ENCODE measurements around the gene NFYA.

NFYA gene

DNA sequence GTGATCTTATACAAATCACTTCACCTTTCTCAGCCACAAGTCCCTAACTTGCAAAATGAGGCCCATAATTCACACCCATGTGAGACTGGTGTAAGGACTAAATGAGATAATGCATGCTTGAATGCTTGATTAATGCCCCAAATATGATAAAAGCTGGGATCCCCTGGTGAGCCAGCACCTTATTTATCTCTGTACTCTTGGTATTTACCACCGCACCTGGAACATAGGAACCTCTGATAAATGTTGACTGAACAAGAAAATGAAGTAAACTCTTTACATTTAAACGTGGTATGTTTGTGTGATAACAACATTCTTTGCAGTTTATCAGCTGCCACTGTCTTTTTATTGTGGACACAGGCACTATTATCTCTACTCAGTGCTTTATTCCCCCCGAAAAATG, 22.2 kb upstream of the NFYA start:
- no peak for DNase-seq (ENCODE audit: low read depth, low spot score)
- TF ChIP-seq, protein P1, sequence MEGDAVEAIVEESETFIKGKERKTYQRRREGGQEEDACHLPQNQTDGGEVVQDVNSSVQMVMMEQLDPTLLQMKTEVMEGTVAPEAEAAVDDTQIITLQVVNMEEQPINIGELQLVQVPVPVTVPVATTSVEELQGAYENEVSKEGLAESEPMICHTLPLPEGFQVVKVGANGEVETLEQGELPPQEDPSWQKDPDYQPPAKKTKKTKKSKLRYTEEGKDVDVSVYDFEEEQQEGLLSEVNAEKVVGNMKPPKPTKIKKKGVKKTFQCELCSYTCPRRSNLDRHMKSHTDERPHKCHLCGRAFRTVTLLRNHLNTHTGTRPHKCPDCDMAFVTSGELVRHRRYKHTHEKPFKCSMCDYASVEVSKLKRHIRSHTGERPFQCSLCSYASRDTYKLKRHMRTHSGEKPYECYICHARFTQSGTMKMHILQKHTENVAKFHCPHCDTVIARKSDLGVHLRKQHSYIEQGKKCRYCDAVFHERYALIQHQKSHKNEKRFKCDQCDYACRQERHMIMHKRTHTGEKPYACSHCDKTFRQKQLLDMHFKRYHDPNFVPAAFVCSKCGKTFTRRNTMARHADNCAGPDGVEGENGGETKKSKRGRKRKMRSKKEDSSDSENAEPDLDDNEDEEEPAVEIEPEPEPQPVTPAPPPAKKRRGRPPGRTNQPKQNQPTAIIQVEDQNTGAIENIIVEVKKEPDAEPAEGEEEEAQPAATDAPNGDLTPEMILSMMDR (IDR thresholded peaks at IDR 0.05; ENCODE audit: low read depth, low read length): no peak
- H3K4me3 ChIP-seq (ENCODE audit: low read depth, low read length): no peak overlapping the region
- in situ Hi-C loops (cut with HindIII; ENCODE audit: low sequenced_read_pairs): no loop called here

DNA sequence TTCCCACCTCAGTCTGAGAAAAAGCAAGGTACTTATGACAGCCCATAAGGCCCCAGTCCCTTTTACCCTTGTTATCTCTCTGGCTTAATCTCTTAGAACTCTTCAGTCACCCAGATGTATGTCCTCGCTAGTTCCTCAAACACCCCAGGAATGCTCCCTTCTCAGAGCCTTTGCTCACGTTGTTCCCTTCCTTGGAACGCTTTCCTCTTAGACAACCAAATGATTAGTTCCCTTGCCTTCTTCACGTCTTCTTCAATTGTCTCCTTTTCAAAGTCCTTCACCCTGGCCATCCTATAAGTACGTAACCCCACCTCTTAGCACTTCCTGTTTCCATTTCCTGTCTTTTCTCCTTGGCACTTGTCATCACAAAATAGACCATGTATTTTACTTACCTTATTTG, 20.9 kb upstream of the NFYA start:
- no peak for DNase-seq (ENCODE audit: low read depth, low spot score)
- in situ Hi-C loops (cut with HindIII; ENCODE audit: low sequenced_read_pairs): no loop called here
- H3K4me3 ChIP-seq (ENCODE audit: low read depth, low read length): no peak overlapping the region
- TF ChIP-seq, protein P1 (IDR thresholded peaks at IDR 0.05; ENCODE audit: low read depth, low read length): no peak

DNA sequence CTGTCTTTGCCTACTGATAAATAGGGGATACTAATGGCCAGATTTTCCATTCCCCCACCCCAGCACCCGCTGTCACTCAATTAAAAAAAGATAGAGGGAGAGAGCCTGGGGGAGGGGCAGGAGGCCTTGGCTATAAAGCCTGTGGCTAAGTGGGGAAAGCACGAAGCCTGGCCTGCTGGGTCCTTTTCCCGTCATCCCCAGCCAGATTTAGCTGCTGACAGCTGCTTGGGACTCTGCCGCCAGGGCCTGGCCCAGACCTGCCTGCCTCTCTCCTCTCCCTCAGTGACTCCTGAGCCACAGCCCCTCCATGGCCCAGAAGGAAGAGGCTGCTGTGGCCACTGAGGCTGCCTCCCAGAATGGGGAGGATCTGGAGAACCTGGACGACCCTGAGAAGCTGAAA, 19.7 kb upstream of the NFYA start, which contains the start of gene APOBEC2:
Gene APOBEC2, plus strand, starts transcription at position 162 of the 400 bp plus-strand sequence. Its CDS starts 146 bp downstream, at position 308.
- DNase-seq (ENCODE audit: low read depth, low spot score): no peak
- in situ Hi-C loops (cut with HindIII; ENCODE audit: low sequenced_read_pairs): no loop called here
- H3K4me3 ChIP-seq (ENCODE audit: low read depth, low read length): no peak within 1 kb of the TSS
- TF ChIP-seq, protein P1 (IDR thresholded peaks at IDR 0.05; ENCODE audit: low read depth, low read length): no peak

GRCh38 chr6:41054511-41054910, 18.3 kb upstream of the NFYA start:
- TF ChIP-seq, protein P1 (IDR thresholded peaks at IDR 0.05; ENCODE audit: low read depth, low read length): no peak
- in situ Hi-C loops (cut with HindIII; ENCODE audit: low sequenced_read_pairs): no loop called here
- DNase-seq (ENCODE audit: low read depth, low spot score): no peak
- H3K4me3 ChIP-seq (ENCODE audit: low read depth, low read length): no peak overlapping the region

DNA sequence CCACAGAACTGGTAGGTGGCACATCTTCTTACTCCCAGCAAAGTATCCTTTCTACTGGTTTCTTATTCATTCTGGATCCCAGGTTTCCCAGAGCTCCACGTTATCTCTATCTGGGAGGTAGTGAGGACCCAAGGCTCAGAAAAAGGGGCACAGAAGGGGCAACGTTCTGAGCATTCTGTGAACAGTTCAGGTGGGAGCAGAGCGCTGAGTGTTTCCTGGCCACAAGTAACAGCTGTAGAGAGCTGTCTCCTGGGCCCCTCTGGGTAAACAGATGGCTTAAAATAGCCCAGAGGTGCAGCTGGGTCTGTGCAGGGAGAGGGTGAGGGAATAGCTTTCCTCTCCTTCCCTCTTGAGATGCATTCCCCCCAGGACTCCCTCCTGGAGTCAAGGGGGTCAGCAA, 17.6 kb upstream of the NFYA start:
- no peak for DNase-seq (ENCODE audit: low read depth, low spot score)
- H3K4me3 ChIP-seq (ENCODE audit: low read depth, low read length): no peak overlapping the region
- in situ Hi-C loops (cut with HindIII; ENCODE audit: low sequenced_read_pairs): no loop called here
- TF ChIP-seq, protein P1 (IDR thresholded peaks at IDR 0.05; ENCODE audit: low read depth, low read length): no peak

- TF ChIP-seq, protein P1 (IDR thresholded peaks at IDR 0.05; ENCODE audit: low read depth, low read length): no peak
- DNase-seq (ENCODE audit: low read depth, low spot score): no peak
- no peak overlapping the region for H3K4me3 ChIP-seq (ENCODE audit: low read depth, low read length)
- in situ Hi-C loops (cut with HindIII; ENCODE audit: low sequenced_read_pairs): no loop called here
Observed at GRCh38 chr6:41056768-41057490, 15.8 kb upstream of the NFYA start.

All from astrocyte of the spinal cord (primary cell).